ENCODE data around the gene UBE3D.

Gene UBE3D

GRCh38 chr6:82980086-82980485 lies 85.6 kb downstream of the UBE3D start:
- Histone ChIP-seq H3K9me3 (ENCODE audit: control insufficient read depth, low read length) (no peaks in the 10 kb centered on the region), H2AFZ (ENCODE audit: low read depth, low read length) (no peak overlapping the region), H3K4me1 (ENCODE audit: control insufficient read depth, insufficient read depth, low read depth, low read length) (no peaks in the 10 kb centered on the region), H2AK5ac (ENCODE audit: low read length, severe bottlenecking) (no peak overlapping the region), H2BK12ac (ENCODE audit: low read length in 2 of 2) (no peak overlapping the region), H3K9ac (ENCODE audit: low read length) (no peak overlapping the region), H2BK120ac (ENCODE audit: low read depth, low read length) (no peak overlapping the region), H3K4ac (ENCODE audit: low read depth in 1 of 2, low read length in 2 of 2) (no peak overlapping the region), H3K27me3 (ENCODE audit: control insufficient read depth in 1 of 2, insufficient read depth in 1 of 2, low read length in 2 of 2) (no peaks in the 10 kb centered on the region), H3K18ac (ENCODE audit: low read depth in 1 of 2, low read length in 2 of 2) (no peak overlapping the region), H2BK15ac (ENCODE audit: low read depth, poor library complexity, severe bottlenecking) (no peak overlapping the region), H3K23ac (ENCODE audit: low read length in 2 of 2) (no peak overlapping the region), H3K14ac (ENCODE audit: low read length in 2 of 2) (no peak overlapping the region), H3K4me2 (ENCODE audit: low read length, poor library complexity, severe bottlenecking) (no peak overlapping the region), H3K36me3 (ENCODE audit: control insufficient read depth in 1 of 2, insufficient read depth in 2 of 2, low read depth in 1 of 2, low read length in 2 of 2) (no peaks in the 10 kb centered on the region), H4K91ac (ENCODE audit: low read length) (no peak overlapping the region), H3K4me3 (ENCODE audit: insufficient read depth in 1 of 2, low read depth in 1 of 2, low read length in 2 of 2) (no peak overlapping the region), H3K79me1 (replicated peaks; ENCODE audit: low read length, poor library complexity, severe bottlenecking) (no peaks in the 10 kb centered on the region), H3K27ac (ENCODE audit: low read length, poor library complexity, severe bottlenecking) (no peak overlapping the region), H4K8ac (ENCODE audit: low read length) (no peak overlapping the region), H2BK5ac (ENCODE audit: low read depth, low read length, poor library complexity, severe bottlenecking) (peak overlapping the region; percentile 57)
- DNase-seq = peak; percentile 52
- 50% methylated on average over 1 of the region's 1 CpG for WGBS

GRCh38 chr6:82979657-82980056 lies 86.0 kb downstream of the UBE3D start:
- H3K79me1 ChIP-seq (replicated peaks; ENCODE audit: low read length, poor library complexity, severe bottlenecking) = no peaks in the 10 kb centered on the region
- no peak overlapping the region for H2BK5ac ChIP-seq (ENCODE audit: low read depth, low read length, poor library complexity, severe bottlenecking)

GRCh38 chr6:82978362-82978945 lies 87.2 kb downstream of the UBE3D start:
- no peaks in the 10 kb centered on the region for H3K9me3 ChIP-seq (ENCODE audit: control insufficient read depth, low read length)

More at GRCh38 chr6:82979657-82980056, 86.0 kb downstream of the UBE3D start:
- no peaks in the 10 kb centered on the region for H3K9me3 ChIP-seq (ENCODE audit: control insufficient read depth, low read length)
- H4K8ac ChIP-seq (ENCODE audit: low read length) = no peak overlapping the region
- no peaks in the 10 kb centered on the region for H3K27me3 ChIP-seq (ENCODE audit: control insufficient read depth in 1 of 2, insufficient read depth in 1 of 2, low read length in 2 of 2)
- H3K4ac ChIP-seq (ENCODE audit: low read depth in 1 of 2, low read length in 2 of 2) = no peak overlapping the region
- no peak overlapping the region for H2BK12ac ChIP-seq (ENCODE audit: low read length in 2 of 2)
- H3K4me3 ChIP-seq (ENCODE audit: insufficient read depth in 1 of 2, low read depth in 1 of 2, low read length in 2 of 2) = no peak overlapping the region
- no peak overlapping the region for H3K27ac ChIP-seq (ENCODE audit: low read length, poor library complexity, severe bottlenecking)
- H2AK5ac ChIP-seq (ENCODE audit: low read length, severe bottlenecking) = no peak overlapping the region
- H2AFZ ChIP-seq (ENCODE audit: low read depth, low read length) = no peak overlapping the region
- no peak for DNase-seq
- H3K23ac ChIP-seq (ENCODE audit: low read length in 2 of 2) = no peak overlapping the region
- no peak overlapping the region for H3K18ac ChIP-seq (ENCODE audit: low read depth in 1 of 2, low read length in 2 of 2)
- WGBS = 70% methylated on average over 1 of the region's 1 CpG
- no peaks in the 10 kb centered on the region for H3K36me3 ChIP-seq (ENCODE audit: control insufficient read depth in 1 of 2, insufficient read depth in 2 of 2, low read depth in 1 of 2, low read length in 2 of 2)
- H3K14ac ChIP-seq (ENCODE audit: low read length in 2 of 2) = no peak overlapping the region
- no peak overlapping the region for H3K4me2 ChIP-seq (ENCODE audit: low read length, poor library complexity, severe bottlenecking)
- no peaks in the 10 kb centered on the region for H3K4me1 ChIP-seq (ENCODE audit: control insufficient read depth, insufficient read depth, low read depth, low read length)
- H4K91ac ChIP-seq (ENCODE audit: low read length) = no peak overlapping the region
- no peak overlapping the region for H3K9ac ChIP-seq (ENCODE audit: low read length)
- no peak overlapping the region for H2BK120ac ChIP-seq (ENCODE audit: low read depth, low read length)
- H2BK15ac ChIP-seq (ENCODE audit: low read depth, poor library complexity, severe bottlenecking) = no peak overlapping the region

GRCh38 chr6:82976179-82976578 lies 89.5 kb downstream of the UBE3D start:
- Histone ChIP-seq H2BK15ac (ENCODE audit: low read depth, poor library complexity, severe bottlenecking) (no peak overlapping the region), H2AFZ (ENCODE audit: low read depth, low read length) (no peak overlapping the region), H3K23ac (ENCODE audit: low read length in 2 of 2) (no peak overlapping the region), H2BK5ac (ENCODE audit: low read depth, low read length, poor library complexity, severe bottlenecking) (no peak overlapping the region), H3K14ac (ENCODE audit: low read length in 2 of 2) (no peak overlapping the region), H2BK12ac (ENCODE audit: low read length in 2 of 2) (no peak overlapping the region), H3K79me1 (replicated peaks; ENCODE audit: low read length, poor library complexity, severe bottlenecking) (no peaks in the 10 kb centered on the region), H2AK5ac (ENCODE audit: low read length, severe bottlenecking) (no peak overlapping the region), H3K9me3 (ENCODE audit: control insufficient read depth, low read length) (no peaks in the 10 kb centered on the region), H3K27ac (ENCODE audit: low read length, poor library complexity, severe bottlenecking) (no peak overlapping the region), H2BK120ac (ENCODE audit: low read depth, low read length) (no peak overlapping the region), H3K4ac (ENCODE audit: low read depth in 1 of 2, low read length in 2 of 2) (no peak overlapping the region), H3K18ac (ENCODE audit: low read depth in 1 of 2, low read length in 2 of 2) (no peak overlapping the region), H3K36me3 (ENCODE audit: control insufficient read depth in 1 of 2, insufficient read depth in 2 of 2, low read depth in 1 of 2, low read length in 2 of 2) (no peaks in the 10 kb centered on the region), H3K4me1 (ENCODE audit: control insufficient read depth, insufficient read depth, low read depth, low read length) (no peaks in the 10 kb centered on the region), H3K4me3 (ENCODE audit: insufficient read depth in 1 of 2, low read depth in 1 of 2, low read length in 2 of 2) (no peak overlapping the region), H4K8ac (ENCODE audit: low read length) (no peak overlapping the region), H3K4me2 (ENCODE audit: low read length, poor library complexity, severe bottlenecking) (no peak overlapping the region), H3K9ac (ENCODE audit: low read length) (no peak overlapping the region), H3K27me3 (ENCODE audit: control insufficient read depth in 1 of 2, insufficient read depth in 1 of 2, low read length in 2 of 2) (no peaks in the 10 kb centered on the region), H4K91ac (ENCODE audit: low read length) (no peak overlapping the region)
- no peak for DNase-seq
- WGBS = 95% methylated on average over 1 of the region's 1 CpG

More at GRCh38 chr6:82978362-82978945, 87.2 kb downstream of the UBE3D start:
- Histone ChIP-seq H2AK5ac (ENCODE audit: low read length, severe bottlenecking) (no peak overlapping the region), H2AFZ (ENCODE audit: low read depth, low read length) (no peak overlapping the region), H3K18ac (ENCODE audit: low read depth in 1 of 2, low read length in 2 of 2) (no peak overlapping the region), H4K8ac (ENCODE audit: low read length) (no peak overlapping the region), H2BK15ac (ENCODE audit: low read depth, poor library complexity, severe bottlenecking) (no peak overlapping the region), H2BK120ac (ENCODE audit: low read depth, low read length) (no peak overlapping the region), H3K9ac (ENCODE audit: low read length) (no peak overlapping the region), H3K79me1 (replicated peaks; ENCODE audit: low read length, poor library complexity, severe bottlenecking) (no peaks in the 10 kb centered on the region), H3K36me3 (ENCODE audit: control insufficient read depth in 1 of 2, insufficient read depth in 2 of 2, low read depth in 1 of 2, low read length in 2 of 2) (no peaks in the 10 kb centered on the region), H3K4ac (ENCODE audit: low read depth in 1 of 2, low read length in 2 of 2) (no peak overlapping the region), H3K27me3 (ENCODE audit: control insufficient read depth in 1 of 2, insufficient read depth in 1 of 2, low read length in 2 of 2) (no peaks in the 10 kb centered on the region), H2BK12ac (ENCODE audit: low read length in 2 of 2) (no peak overlapping the region), H3K27ac (ENCODE audit: low read length, poor library complexity, severe bottlenecking) (no peak overlapping the region), H3K14ac (ENCODE audit: low read length in 2 of 2) (no peak overlapping the region), H3K4me1 (ENCODE audit: control insufficient read depth, insufficient read depth, low read depth, low read length) (no peaks in the 10 kb centered on the region), H3K4me3 (ENCODE audit: insufficient read depth in 1 of 2, low read depth in 1 of 2, low read length in 2 of 2) (no peak overlapping the region), H2BK5ac (ENCODE audit: low read depth, low read length, poor library complexity, severe bottlenecking) (no peak overlapping the region), H4K91ac (ENCODE audit: low read length) (no peak overlapping the region), H3K4me2 (ENCODE audit: low read length, poor library complexity, severe bottlenecking) (no peak overlapping the region), H3K23ac (ENCODE audit: low read length in 2 of 2) (no peak overlapping the region)
- no peak for DNase-seq
- WGBS = 94% methylated on average over 2 of the region's 3 CpGs

All from mesenchymal stem cell (in vitro differentiated cells and primary cell).